Measurements from ENCODE around the gene MAP7D1.

MAP7D1 gene

GRCh38 chr1:36155408-36156328 is at the start of gene MAP7D1:
TSS of gene MAP7D1 (plus strand) at chr1:36156160. CDS start at chr1:36156418, 258 bp downstream.
- DNase-seq (ENCODE audit: low spot score) = no peak

- no peak for DNase-seq (ENCODE audit: low spot score)
These were observed 49.7 kb upstream of the MAP7D1 start for GRCh38 chr1:36106269-36106668.

GRCh38 chr1:36107394-36107793 is 48.6 kb upstream of the MAP7D1 start:
- DNase-seq (ENCODE audit: low spot score) = no peak

GRCh38 chr1:36108314-36108713 is 47.6 kb upstream of the MAP7D1 start:
- no peak for DNase-seq (ENCODE audit: low spot score)

- DNase-seq (ENCODE audit: low spot score) = no peak
These were observed 46.8 kb upstream of the MAP7D1 start for GRCh38 chr1:36109041-36109679.

- DNase-seq (ENCODE audit: low spot score) = no peak
These were observed 44.8 kb upstream of the MAP7D1 start for GRCh38 chr1:36111151-36111550.

- no peak for DNase-seq (ENCODE audit: low spot score)
These were observed 43.1 kb upstream of the MAP7D1 start for GRCh38 chr1:36112823-36113222.

- DNase-seq (ENCODE audit: low spot score) = no peak
These were observed 41.6 kb upstream of the MAP7D1 start for GRCh38 chr1:36114371-36114770.

- DNase-seq (ENCODE audit: low spot score) = no peak
These were observed 40.7 kb upstream of the MAP7D1 start for GRCh38 chr1:36115200-36115669.

GRCh38 chr1:36115931-36116330 is 40.0 kb upstream of the MAP7D1 start:
- no peak for DNase-seq (ENCODE audit: low spot score)

GRCh38 chr1:36116901-36117300 is 39.1 kb upstream of the MAP7D1 start:
- no peak for DNase-seq (ENCODE audit: low spot score)

- no peak for DNase-seq (ENCODE audit: low spot score)
These were observed 37.3 kb upstream of the MAP7D1 start for GRCh38 chr1:36118447-36119204.

- DNase-seq (ENCODE audit: low spot score) = no peak
These were observed 36.5 kb upstream of the MAP7D1 start for GRCh38 chr1:36119456-36119855.

GRCh38 chr1:36122062-36123030 is 33.6 kb upstream of the MAP7D1 start:
- DNase-seq (ENCODE audit: low spot score) = no peak

- no peak for DNase-seq (ENCODE audit: low spot score)
These were observed 32.6 kb upstream of the MAP7D1 start for GRCh38 chr1:36123356-36123755.

- DNase-seq (ENCODE audit: low spot score) = no peak
These were observed 31.4 kb upstream of the MAP7D1 start for GRCh38 chr1:36124404-36125128.

- DNase-seq (ENCODE audit: low spot score) = no peak
These were observed 30.6 kb upstream of the MAP7D1 start, which contains the start of gene COL8A2 for GRCh38 chr1:36125129-36125991. TSS of gene COL8A2 (minus strand) at chr1:36125222. CDS start at chr1:36100242, 24,980 bp downstream.

- no peak for DNase-seq (ENCODE audit: low spot score)
These were observed 29.8 kb upstream of the MAP7D1 start for GRCh38 chr1:36126005-36126716.

Measured in COLO829 (cell line).